ENCODE measurements around the gene CAMK2B.

GRCh38 chr7:44184206-44184872, 141.1 kb downstream of the CAMK2B start:
- TF ChIP-seq CTCF (IDR thresholded peaks at IDR 0.05 in 2 of 3, conservative IDR thresholded peaks at IDR 0.05 in 1 of 3; ENCODE audit: borderline replicate concordance in 1 of 3, insufficient read depth in 1 of 3, low read depth in 2 of 3, low read length in 2 of 3): no peak
- no peak for TF ChIP-seq POLR2A (IDR thresholded peaks at IDR 0.05; ENCODE audit: borderline replicate concordance, extremely low read depth, insufficient read depth, insufficient read length)
- TF ChIP-seq MAX (IDR thresholded peaks at IDR 0.05): peak; percentile 74
- TF ChIP-seq, protein P1, sequence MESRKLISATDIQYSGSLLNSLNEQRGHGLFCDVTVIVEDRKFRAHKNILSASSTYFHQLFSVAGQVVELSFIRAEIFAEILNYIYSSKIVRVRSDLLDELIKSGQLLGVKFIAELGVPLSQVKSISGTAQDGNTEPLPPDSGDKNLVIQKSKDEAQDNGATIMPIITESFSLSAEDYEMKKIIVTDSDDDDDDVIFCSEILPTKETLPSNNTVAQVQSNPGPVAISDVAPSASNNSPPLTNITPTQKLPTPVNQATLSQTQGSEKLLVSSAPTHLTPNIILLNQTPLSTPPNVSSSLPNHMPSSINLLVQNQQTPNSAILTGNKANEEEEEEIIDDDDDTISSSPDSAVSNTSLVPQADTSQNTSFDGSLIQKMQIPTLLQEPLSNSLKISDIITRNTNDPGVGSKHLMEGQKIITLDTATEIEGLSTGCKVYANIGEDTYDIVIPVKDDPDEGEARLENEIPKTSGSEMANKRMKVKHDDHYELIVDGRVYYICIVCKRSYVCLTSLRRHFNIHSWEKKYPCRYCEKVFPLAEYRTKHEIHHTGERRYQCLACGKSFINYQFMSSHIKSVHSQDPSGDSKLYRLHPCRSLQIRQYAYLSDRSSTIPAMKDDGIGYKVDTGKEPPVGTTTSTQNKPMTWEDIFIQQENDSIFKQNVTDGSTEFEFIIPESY (IDR thresholded peaks at IDR 0.05; ENCODE audit: extremely low read depth, insufficient replicate concordance, low read length): no peak
- TF ChIP-seq YY1 (IDR thresholded peaks at IDR 0.05; ENCODE audit: extremely low read depth, insufficient replicate concordance, low read depth, low read length): no peak
- no peak for TF ChIP-seq EGR1 (IDR thresholded peaks at IDR 0.05; ENCODE audit: low read depth)
- no peak; the same call in 1 of the 2 replicates for TF ChIP-seq POLR2AphosphoS5 (IDR thresholded peaks at IDR 0.05; ENCODE audit: low read depth, low read length)
